Measurements from ENCODE around the gene COPZ1.

DNA sequence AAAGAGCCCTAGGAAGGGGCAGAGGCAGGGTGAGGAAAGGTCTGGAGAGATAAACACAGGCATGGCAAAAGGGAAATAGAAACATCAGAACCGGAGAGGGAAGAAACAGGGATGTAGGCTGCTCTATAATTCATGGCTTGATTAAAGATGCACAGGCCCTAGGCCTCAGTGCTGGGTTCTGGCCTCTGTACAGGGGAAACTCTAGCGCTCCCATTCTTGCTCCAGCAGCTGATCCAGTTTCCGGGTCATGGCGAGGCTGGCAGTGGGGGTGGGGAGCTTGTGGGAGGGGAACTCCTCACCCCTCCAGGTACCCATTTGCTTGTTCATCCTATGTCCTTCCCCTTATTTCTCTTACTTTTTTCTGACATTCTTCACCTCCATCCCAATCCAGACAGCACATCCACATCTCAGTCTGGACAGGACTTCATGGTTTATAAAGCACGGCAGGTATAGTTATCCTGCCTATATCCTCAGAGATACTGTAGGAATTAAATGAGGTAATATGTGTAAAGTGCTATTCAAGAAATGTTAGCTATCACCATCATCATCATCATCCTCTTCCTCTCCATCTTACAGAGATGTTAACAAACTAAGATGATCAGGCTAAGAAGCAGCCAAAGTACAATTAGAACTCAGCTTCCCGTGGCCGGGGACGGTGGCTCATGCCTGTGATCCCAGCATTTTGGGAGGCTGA, 47.3 kb downstream of the COPZ1 start:
- TF ChIP-seq, protein P1, sequence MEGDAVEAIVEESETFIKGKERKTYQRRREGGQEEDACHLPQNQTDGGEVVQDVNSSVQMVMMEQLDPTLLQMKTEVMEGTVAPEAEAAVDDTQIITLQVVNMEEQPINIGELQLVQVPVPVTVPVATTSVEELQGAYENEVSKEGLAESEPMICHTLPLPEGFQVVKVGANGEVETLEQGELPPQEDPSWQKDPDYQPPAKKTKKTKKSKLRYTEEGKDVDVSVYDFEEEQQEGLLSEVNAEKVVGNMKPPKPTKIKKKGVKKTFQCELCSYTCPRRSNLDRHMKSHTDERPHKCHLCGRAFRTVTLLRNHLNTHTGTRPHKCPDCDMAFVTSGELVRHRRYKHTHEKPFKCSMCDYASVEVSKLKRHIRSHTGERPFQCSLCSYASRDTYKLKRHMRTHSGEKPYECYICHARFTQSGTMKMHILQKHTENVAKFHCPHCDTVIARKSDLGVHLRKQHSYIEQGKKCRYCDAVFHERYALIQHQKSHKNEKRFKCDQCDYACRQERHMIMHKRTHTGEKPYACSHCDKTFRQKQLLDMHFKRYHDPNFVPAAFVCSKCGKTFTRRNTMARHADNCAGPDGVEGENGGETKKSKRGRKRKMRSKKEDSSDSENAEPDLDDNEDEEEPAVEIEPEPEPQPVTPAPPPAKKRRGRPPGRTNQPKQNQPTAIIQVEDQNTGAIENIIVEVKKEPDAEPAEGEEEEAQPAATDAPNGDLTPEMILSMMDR (IDR thresholded peaks at IDR 0.05 in 4 of 5, conservative IDR thresholded peaks at IDR 0.05 in 1 of 5), result no peak
- TF ChIP-seq POLR2A (IDR thresholded peaks at IDR 0.05), result no peak

All from gastrocnemius medialis (tissue), 4 donors.